Astrocyte (in vitro differentiated cells and primary cell): ENCODE data around the gene SYNGR4.

Experiments used
- CTCF ChIP-seq: IDR thresholded peaks from 2 replicates; pipeline ENCODE4 v1.5.1; 2011; ENCODE audit warnings: low read depth, mild to moderate bottlenecking, inconsistent platforms, low read length, moderate library complexity; ENCODE audit not compliant: insufficient read depth
- EZH2 ChIP-seq: IDR thresholded peaks from 2 replicates; pipeline ENCODE4 v1.6.1; 2012; ENCODE audit warnings: mild to moderate bottlenecking, low read length, inconsistent platforms; ENCODE audit not compliant: insufficient read depth

GRCh38 chr19:48370955-48371354, 6.8 kb downstream of the SYNGR4 start:
- no peak for TF ChIP-seq CTCF
- no peak for TF ChIP-seq EZH2
